T1000 (cell line): Measurements from ENCODE around the gene PPP1R15A.
A peak's percentile ranks its signal among the peaks of the same experiment; 100 is the strongest.
"Not testable (repeated sequence)": the region's sequence is repeated elsewhere in the genome, so short reads cannot be mapped to it uniquely, and the experiment has no call there.

Source experiments
- DNase-seq: peaks from one replicate; lab custom pipeline; 2025; ENCODE audit warnings: mixed read lengths; lab: John Stamatoyannopoulos, UW

The PPP1R15A gene

DNA sequence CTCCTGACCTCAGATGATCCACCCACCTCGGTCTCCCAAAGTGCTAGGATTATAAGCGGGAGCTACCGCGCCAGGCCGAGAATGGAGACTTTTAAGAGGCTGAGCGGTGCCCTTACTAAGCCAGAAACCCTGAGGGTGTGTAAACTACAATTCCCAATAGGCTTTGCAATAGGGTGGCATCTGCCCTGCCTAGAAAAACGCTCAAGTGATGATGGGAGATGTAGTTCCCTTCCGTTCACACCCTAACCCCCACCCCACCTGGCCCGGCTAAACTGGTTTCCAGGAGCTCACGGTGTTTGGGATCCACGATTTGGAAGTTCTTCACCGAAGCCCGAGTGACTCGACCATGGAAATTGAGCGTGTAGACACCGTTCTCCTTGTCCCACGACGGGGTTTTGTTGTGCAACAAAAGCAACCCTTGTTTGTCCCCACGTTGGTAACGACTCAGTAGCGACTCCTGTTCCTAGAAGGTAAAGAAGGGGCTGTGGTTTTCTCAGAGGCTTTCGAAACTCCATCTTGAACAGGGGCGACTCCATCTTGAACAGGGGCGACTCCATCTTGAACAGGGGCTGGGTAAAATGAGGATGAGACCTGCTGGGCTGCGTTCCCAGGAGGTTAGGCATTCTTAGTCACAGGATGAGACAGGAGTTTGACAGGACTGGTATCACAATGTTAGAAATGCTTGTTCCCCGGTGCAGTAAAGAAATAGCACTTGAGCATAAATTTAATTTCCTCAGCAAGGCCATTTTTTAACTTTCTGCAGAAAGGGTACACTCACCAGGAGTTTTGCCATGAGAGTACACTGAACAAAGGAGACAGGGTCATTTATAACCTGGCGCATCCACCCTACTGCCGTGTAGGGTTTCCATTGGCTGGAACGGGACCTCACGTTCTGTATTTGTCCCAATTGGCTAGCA is 9.8 kb downstream of the PPP1R15A start:
- no peak for DNase-seq

DNA sequence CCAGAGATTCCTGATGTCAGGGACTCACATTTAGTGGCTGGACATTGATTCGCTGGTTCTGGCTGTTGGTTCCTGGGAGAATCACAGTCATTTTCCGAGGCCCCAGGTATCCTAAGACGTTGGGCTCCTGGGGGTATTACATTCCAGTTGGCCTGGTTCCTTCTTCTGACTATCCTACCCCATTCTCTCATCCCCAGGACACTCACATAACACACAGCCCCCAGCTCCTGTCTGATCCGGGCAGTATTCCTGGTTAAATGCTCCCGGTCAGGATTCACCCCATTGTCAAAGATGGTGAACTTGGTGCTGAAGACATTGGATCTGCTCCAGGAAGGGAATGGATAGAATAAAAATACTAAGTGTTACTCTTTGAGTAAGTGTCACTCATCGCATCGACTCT is 11.5 kb downstream of the PPP1R15A start:
- no peak for DNase-seq

- DNase-seq = no peak
These were observed 15.8 kb downstream of the PPP1R15A start for GRCh38 chr19:48887861-48888612.

- DNase-seq = not testable (repeated sequence)
These were observed 17.3 kb downstream of the PPP1R15A start for GRCh38 chr19:48889496-48889895.

DNA sequence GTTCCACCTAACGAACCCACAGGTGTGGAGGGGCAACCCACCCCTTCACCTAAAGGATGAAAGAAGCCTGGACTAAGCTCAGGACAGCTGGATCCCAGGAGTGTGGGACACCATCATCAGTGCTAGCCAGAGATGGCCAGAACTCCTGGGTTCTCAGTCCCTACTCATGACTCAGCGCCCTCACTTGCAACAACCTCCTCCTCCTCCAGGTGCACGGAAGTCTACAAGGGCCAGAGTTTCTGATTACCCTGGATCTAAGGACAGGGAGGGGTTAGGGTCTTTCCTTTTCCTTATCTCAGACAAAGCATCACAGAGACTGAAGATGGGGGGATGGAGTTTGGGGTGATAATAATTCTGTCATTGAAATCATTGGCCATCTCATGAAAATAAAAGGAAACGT is 18.3 kb downstream of the PPP1R15A start:
- DNase-seq = no peak

DNA sequence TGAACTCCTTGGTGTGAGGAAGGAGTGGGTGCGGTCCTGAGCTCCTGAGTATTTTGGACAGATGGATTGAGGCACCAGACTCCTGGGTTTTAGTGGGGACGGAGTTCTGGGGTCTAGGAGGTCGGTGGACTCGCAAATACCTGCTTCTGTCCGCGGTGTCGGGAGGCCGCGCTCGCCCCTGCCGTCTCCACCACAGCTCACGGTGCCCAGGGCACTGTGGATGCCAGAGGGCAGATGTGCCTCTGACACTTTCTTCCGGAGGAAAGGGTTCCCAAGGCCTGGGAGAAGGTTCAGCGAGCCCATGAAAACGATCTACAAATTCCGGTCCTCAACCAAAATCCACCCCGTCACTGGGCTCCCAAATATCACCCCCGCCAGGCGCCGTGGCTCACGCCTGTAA is 23.0 kb downstream of the PPP1R15A start:
- no peak for DNase-seq

- DNase-seq = no peak
These were observed 24.0 kb downstream of the PPP1R15A start for GRCh38 chr19:48896191-48896720.

GRCh38 chr19:48897181-48897580 is 25.0 kb downstream of the PPP1R15A start:
- DNase-seq = no peak

GRCh38 chr19:48899386-48899749 is 27.1 kb downstream of the PPP1R15A start:
- DNase-seq = not testable (repeated sequence)

GRCh38 chr19:48899781-48900476 is 27.7 kb downstream of the PPP1R15A start, which contains the start of gene NUCB1:
Gene NUCB1, plus strand, starts transcription at chr19:48900312. Its CDS starts 485 bp downstream, at chr19:48900797.
- DNase-seq = peak; percentile 95

DNA sequence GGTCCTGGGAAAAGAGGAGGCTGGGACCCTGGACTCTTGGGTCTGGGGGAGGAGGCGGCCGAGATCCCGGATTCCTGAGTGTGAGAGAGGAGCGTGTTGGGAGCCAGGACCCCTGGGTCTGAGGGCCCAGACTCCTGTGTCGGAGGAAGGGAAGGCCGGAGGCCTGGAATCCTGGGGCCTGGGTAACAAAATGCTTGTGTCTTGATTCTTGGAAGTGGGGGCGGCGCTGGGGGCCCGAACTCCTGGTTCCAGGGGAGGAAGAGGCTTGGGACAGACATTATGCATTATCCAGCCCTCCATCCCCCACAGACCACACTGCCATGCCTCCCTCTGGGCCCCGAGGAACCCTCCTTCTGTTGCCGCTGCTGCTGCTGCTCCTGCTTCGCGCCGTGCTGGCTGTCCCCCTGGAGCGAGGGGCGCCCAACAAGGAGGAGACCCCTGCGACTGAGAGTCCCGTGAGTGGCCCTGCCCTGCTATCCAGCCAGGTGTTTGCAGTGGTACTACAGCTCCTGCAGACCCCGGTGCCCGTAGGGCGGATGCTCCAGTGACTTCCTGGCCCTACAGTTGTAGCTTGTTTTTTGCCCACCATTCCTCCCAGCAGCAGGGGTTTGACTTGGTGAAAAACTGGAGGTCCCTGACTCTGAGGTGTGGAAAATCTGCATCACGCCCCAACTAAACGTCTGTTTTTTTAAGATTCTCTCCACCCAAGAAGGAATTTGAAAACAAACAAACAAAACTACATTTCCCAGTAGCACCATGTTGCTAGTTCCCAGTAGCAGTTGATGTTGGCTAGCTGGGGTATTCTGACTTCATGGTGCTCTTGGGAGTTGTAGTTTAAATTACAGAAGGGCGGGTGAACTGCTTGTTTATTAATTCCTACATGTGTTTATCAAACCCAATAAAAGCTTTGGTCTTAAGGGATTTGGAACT is 28.5 kb downstream of the PPP1R15A start:
- DNase-seq = no peak

GRCh38 chr19:48902291-48902690 is 30.1 kb downstream of the PPP1R15A start:
- not testable (repeated sequence) for DNase-seq

- not testable (repeated sequence) for DNase-seq
These were observed 31.6 kb downstream of the PPP1R15A start for GRCh38 chr19:48903788-48904187.

- no peak for DNase-seq
These were observed 33.4 kb downstream of the PPP1R15A start for GRCh38 chr19:48905664-48906063.

DNA sequence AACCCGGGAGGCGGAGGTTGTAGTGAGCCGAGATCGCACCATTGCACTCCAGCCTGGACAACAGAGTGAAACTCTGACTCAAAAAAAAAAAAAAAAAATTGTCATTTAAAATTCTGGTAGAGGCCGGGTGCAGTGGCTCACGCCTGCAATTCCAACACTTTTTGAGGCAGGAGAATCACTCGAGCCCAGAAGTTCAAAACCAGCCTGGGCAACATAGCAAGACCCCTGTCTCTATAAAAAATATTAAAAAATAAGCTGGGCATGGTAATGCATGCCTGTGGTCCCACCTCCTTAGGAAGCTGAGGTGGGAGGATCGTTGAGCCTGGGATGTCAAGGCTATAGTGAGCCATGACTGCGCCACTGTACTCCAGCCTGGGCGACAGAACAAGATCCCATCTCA is 34.1 kb downstream of the PPP1R15A start:
- DNase-seq = no peak

DNA sequence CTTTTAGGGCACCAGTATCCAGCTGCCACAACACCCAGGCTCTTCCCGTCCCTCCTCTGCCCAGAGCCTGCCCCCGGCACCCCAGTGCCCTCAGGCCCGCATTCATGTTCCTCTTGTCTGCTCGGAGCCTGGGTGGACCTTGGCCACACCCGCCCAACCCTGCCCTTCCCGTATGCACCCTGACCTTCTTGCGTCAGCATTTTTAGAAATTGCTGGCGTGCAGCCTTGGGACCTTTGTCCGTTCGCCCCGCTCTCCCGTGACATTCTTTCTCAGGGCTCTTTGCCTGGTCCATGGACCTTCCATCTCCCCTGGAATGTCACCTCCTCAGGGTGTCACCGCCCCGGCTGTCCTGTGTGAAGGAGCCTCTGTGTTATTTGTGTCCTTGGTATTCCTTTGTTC is 35.5 kb downstream of the PPP1R15A start:
- no peak for DNase-seq

DNA sequence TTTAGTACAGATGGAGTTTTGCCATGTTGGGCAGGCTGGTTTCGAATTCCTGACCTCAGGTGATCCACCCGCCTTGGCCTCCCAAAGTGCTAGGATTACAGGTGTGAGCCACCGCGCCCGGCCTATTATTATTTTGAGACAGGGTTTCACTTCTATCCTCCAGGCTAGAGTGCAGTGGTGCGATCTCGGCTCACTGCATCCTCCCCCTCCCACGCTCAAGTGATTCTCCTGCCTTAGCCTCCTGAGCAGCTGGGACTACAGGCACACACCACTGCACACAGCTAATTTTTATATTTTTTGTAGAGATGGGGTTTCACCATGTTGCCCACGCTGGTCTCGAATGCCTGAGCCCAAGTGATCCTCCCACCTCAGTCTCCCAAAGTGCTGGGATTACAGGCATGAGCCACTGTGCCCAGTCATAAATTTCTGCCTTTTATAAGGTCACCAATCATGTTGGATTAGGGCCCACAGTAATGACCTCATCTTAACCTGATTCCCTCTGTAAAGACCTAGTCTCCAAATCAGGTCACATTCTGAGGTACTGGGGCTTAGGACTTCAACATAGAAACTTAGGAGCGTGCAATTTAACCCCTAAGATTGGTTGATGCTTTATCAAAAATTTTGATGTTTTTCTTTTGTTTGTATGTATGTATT is 37.3 kb downstream of the PPP1R15A start:
- DNase-seq = not testable (repeated sequence)

DNA sequence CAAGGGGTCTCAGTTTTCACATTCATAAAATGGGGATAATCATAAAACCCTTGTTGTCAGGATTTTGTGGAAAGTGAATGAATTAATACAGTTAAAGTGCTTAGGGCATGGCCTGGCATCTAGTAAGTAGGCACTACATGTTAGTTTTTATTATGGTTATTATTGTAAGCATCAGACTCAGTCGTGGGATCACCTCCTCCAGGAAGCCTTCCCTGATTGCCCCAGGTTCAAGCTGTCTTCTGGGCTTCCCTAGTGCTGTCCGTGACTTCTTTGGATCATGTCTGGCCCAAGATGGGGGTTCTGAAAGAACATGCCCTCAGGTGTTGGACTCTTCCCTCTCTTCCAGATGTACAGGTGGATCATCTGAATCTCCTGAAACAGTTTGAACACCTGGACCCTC is 38.6 kb downstream of the PPP1R15A start:
- DNase-seq = no peak

GRCh38 chr19:48913114-48913889 is 41.1 kb downstream of the PPP1R15A start:
- no peak for DNase-seq

DNA sequence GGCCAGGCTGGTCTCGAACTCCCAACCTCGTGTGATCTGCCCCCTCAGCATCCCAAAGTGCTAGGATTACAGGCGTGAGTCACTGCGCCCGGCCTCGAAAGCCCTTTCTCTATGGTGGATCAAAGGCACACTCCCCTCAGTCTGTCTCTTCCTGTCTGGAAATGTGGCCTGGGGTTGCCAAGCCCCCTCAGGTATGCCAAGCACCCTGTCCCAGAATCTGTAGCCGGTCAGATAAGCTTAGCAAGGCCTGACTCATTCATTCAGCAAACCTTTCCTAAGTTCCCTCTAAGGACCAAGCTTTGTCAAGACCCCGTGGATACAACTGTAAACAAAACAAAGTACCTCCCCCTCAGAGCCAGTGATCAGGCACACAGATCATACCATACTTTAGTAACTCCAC is 42.0 kb downstream of the PPP1R15A start:
- no peak for DNase-seq
